ENCODE data around the gene HS3ST6. TPM values are rescaled to one million over a fixed set of nuclear protein-coding genes. Genes with fewer than 3 reads are reported as not detected.

The HS3ST6 gene
- total RNA-seq (2022; extraction: Qiagen RNA extraction; ENCODE audit: low read depth), result 1.4 to 2.7 TPM (median 2.2 TPM) in 5 replicates

DNA sequence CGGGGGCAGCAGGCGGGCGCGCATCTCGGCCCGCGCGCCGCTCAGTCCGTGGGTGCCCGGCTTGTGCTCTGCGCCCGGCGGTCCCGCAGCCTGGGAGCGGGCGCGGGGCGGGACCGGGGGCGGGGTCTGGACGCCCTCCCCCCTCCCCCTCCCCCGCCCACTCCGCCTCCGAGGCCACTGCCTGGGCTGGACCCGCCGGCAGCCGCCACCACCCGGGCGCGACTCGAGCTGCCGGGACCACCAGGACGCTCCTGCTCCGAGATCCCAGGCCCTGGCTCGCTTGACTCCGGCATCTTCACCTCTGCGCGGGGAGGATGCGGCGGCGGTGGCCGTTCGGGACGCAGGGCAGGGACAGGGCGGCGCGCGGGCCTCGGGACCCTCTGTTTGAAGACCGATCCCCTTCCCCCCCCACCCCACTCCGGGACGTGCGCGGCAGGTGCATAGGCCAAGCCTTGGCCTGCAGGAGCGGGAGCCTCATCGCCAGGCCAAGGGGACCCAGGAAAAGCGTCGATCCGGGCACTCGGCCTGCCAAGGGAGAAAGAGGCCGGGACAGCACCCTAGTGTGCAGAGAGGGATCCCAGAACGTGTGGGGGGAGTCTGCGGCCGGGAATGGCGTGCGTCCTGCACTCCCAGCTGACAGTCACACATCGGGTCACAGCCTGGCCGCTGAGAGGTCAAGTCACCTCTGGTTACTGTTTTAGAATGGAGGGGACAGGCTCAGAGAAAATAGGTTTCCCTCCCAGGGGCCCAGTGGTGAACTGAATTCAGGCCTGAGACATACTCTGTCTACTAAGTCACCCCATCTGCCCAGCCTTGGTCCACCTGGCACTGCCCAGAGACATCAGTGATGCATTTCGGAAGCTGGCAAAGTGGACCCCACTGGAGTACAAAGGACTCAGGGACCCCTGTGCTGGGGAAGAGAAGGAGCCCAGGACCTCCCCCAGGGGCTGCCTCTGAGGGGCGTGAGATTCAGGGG, at the start of gene HS3ST6:
HS3ST6 (minus strand) TSS at position 65 of the 976 bp plus-strand sequence. CDS start 92 bp downstream, outside the sequence.

DNA sequence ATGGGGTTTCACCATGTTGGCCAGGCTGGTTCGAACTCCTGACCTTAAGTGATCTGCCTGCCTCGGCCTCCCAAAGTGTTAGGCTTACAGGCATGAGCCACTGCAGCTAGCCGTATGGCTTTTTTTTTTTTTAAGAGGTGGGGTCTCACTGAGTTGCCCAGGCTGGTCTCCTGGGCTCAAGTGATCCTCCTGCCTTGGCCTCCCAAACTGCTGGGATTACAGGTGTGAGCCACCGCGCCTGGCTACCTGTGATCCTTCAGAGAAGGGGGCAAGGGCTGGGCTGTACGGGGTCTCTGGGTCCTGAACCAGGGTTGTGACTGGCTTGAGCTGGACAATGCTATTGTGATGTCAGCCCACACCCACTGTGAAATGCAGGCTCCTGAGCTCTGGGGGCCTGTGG, 48.2 kb upstream of the HS3ST6 start, which contains the start of gene RNF151:
RNF151 (plus strand) TSS at position 397 of the 400 bp plus-strand sequence. CDS start 26 bp downstream, outside the sequence.

DNA sequence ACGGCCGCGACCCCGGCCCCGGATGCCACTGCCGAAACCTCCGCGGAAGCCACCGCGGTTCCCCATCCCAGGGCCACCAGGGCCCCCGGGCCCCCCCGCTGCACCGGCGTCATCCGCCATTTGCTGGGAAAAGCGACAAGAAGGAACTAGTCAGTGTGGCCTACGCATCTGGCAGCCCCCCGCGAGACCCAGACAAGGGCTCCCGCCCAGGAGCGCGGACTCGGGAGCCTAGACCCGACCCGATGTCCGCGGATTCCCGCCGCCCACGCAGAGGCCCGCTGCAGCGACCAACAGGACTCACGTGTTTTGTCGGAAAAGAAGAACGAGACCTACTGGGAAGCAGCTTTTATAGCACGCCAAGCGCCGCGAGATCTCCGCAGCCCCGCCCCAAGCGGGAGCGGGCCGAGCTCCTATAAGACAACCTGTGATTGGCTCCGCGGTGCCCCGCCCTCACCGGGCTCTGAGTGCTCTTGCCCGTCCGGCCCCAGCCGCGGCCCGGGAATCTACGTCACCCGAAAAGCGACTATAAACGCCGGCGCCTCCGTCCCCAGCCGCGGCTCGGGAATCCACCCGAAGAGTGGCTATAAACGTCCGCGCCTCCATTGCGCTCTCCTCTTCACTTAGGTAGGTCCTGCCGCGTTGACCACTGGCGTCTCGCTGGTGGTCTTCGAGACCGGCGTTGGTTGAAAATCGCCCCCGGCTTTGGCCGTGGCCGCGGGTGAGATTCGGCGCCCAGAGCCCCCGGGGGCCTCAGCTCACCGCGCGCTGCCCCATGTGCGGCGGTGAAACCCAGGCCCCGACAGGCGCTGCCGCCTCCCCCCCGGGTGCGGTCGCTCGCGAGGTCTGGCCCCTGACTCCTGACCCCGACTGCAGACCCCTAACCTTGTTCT, 46.5 kb upstream of the HS3ST6 start, which contains the start of gene RPS2:
RPS2 (minus strand) TSS at position 321 of the 890 bp plus-strand sequence; CDS start at position 120, 201 bp downstream.

DNA sequence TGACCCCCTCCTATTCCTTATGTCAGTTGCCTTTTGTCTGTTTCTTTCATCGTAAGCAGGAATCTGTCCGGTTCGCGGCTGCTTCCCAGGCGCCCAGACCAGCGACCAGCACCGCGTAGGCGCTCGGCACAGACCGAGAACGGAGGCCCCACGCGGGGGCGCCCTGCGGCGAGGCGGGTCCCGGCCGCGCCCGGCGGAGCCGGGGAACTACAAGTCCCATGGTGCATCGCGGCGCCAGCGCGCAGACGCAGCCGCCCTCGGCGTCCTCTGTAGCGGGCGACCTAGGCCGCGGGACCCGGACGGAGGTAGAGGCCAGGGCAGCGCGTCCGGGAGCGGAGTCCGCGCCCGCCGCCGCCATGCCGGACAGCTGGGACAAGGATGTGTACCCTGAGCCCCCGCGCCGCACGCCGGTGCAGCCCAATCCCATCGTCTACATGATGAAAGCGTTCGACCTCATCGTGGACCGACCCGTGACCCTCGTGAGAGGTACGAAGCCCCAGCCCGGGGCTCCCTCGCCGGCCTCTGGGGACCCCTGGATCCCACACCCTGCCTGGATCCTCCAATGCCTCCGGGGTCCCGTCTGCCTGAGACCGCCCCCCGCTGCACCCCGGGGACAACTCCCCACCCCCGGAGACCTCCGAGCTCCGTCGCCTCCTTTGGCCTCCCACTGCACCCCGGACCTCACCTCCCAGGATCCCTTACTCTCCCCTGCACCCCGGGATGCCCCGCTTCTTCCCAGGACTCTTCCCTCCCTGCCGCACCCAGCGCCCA, 41.2 kb upstream of the HS3ST6 start, which contains the start of gene NDUFB10:
NDUFB10 (plus strand) TSS at position 270 of the 771 bp plus-strand sequence; CDS start at position 357, 87 bp downstream.

DNA sequence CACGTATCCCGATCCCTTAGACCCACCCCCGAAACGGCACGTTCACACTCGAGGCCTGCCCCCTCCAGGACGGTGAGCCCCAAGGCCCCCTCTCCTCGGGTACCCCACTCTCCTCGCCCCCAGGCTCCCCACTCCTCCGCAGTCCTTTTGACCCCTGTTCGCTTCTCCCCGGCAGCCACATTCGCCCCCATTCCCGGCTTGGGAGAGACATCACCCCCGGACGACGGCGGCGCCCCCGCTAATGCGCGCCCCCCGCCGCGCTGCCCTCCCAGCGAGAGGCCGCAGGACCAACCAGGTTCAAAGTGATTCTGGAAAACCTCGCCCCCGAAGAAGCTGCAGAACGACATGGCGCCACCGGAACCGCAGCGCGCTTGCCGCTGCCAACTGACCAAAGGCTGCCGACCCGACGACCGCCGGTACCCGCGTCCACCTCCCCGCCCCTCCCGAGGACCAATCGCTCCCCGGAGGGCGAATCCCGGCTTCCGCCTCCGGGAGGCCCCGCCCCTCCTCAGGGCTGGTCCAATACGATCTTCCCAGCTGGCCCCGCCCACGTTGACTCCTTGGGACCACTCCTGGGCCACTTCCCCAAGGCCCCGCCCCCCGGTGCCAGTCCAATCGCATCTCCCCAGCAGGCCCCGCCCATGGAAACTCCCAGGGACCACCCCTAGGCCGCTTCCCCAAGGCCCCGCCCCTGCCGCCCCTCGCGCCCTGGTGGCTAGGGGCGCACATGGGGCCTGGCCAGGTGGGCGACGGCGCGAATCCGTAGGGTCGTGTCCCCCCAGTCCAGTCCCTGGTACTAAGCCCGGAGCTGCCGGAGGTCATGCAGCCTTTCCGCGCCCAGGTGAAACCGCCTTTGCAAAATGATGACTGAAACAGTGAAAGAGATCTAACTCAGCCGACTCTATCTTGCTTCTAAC, 24.9 kb upstream of the HS3ST6 start, which contains the start of gene MSRB1:
MSRB1 (minus strand) TSS at position 390 of the 917 bp plus-strand sequence; CDS start at position 347, 43 bp downstream.

DNA sequence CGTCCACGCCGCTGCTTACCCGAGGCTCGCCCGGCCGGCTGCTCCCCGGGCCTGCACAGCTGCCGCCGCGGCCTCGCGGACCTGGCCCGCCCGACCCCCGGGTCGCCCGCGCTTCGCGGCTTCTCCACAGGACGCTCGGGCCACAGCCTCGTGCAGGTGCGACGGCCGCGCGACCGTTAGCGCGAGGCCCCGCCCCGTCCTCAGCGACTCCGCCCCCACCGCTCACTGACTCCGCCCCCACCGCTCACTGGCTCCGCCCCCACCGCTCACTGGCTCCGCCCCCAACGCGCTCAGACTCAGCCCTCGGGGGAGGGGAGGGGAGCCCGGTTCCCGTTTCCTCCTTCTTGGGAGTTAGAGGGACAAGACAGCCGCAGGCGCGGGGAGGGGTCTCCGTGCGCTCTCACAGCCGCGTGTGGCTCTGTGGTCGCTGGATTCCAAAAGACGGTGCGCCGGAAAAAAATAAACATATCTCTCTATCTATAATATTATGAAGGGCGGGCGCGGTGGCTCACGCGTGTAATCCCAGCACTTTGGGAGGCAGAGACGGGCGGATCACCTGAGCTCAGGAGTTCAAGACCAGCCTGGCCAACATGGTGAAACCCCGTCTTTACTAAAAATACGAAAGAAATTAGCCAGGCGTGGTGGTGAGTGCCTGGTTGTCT, 46.1 kb downstream of the HS3ST6 start, which contains the start of gene MEIOB:
MEIOB (minus strand) TSS at position 191 of the 662 bp plus-strand sequence. CDS start 3,989 bp downstream, outside the sequence.

Other genes with a start within 250 kb of the HS3ST6 start
- 172 to 195 TPM (median 191 TPM) in 5 replicates for gene JPT2, start 240.1 kb downstream of the HS3ST6 start, total RNA-seq (2022; extraction: Qiagen RNA extraction; ENCODE audit: low read depth)
- gene MAPK8IP3, start 212.2 kb downstream of the HS3ST6 start, total RNA-seq (2022; extraction: Qiagen RNA extraction; ENCODE audit: low read depth), result 46.6 to 69.5 TPM (median 57.9 TPM) in 5 replicates
- gene NME3, start 146.9 kb downstream of the HS3ST6 start, total RNA-seq (2022; extraction: Qiagen RNA extraction; ENCODE audit: low read depth), result 36.1 to 62.1 TPM (median 56.3 TPM) in 5 replicates
- 6.5 to 12.4 TPM (median 10.3 TPM) in 5 replicates for gene EME2, start 145.6 kb downstream of the HS3ST6 start, total RNA-seq (2022; extraction: Qiagen RNA extraction; ENCODE audit: low read depth)
- 165 to 272 TPM (median 249 TPM) in 5 replicates for gene MRPS34, start 145.3 kb downstream of the HS3ST6 start, total RNA-seq (2022; extraction: Qiagen RNA extraction; ENCODE audit: low read depth)
- 14.6 to 24.6 TPM (median 23.2 TPM) in 5 replicates for gene SPSB3, start 135.8 kb downstream of the HS3ST6 start, total RNA-seq (2022; extraction: Qiagen RNA extraction; ENCODE audit: low read depth)
- gene NUBP2, start 135.5 kb downstream of the HS3ST6 start, total RNA-seq (2022; extraction: Qiagen RNA extraction; ENCODE audit: low read depth), result 59.4 to 85.3 TPM (median 79.7 TPM) in 5 replicates
- gene IGFALS, start 124.7 kb downstream of the HS3ST6 start, total RNA-seq (2022; extraction: Qiagen RNA extraction; ENCODE audit: low read depth), result 0.06 TPM in 1 of 5 replicates, not detected in the others
- 61.5 to 70.0 TPM (median 66.3 TPM) in 5 replicates for gene HAGH, start 91.6 kb downstream of the HS3ST6 start, total RNA-seq (2022; extraction: Qiagen RNA extraction; ENCODE audit: low read depth)
- gene FAHD1, start 91.2 kb downstream of the HS3ST6 start, total RNA-seq (2022; extraction: Qiagen RNA extraction; ENCODE audit: low read depth), result 46.1 to 51.7 TPM (median 46.8 TPM) in 5 replicates
- gene MEIOB, start 46.3 kb downstream of the HS3ST6 start, total RNA-seq (2022; extraction: Qiagen RNA extraction; ENCODE audit: low read depth), result 1.2 to 2.1 TPM (median 1.5 TPM) in 5 replicates
- gene MSRB1, start 24.8 kb upstream of the HS3ST6 start, total RNA-seq (2022; extraction: Qiagen RNA extraction; ENCODE audit: low read depth), result 33.4 to 43.1 TPM (median 40.4 TPM) in 5 replicates
- gene RPL3L, start 36.3 kb upstream of the HS3ST6 start, total RNA-seq (2022; extraction: Qiagen RNA extraction; ENCODE audit: low read depth), result 0.13 to 0.21 TPM in 2 of 5 replicates, not detected in the others
- 238 to 320 TPM (median 255 TPM) in 5 replicates for gene NDUFB10, start 41.1 kb upstream of the HS3ST6 start, total RNA-seq (2022; extraction: Qiagen RNA extraction; ENCODE audit: low read depth)
- 4,023 to 5,272 TPM (median 5,225 TPM) in 5 replicates for gene RPS2, start 46.4 kb upstream of the HS3ST6 start, total RNA-seq (2022; extraction: Qiagen RNA extraction; ENCODE audit: low read depth)
- gene RNF151, start 48.4 kb upstream of the HS3ST6 start, total RNA-seq (2022; extraction: Qiagen RNA extraction; ENCODE audit: low read depth), result not detected in 5 replicates
- gene TBL3, start 53.6 kb upstream of the HS3ST6 start, total RNA-seq (2022; extraction: Qiagen RNA extraction; ENCODE audit: low read depth), result 28.5 to 41.0 TPM (median 37.8 TPM) in 5 replicates
- gene NOXO1, start 63.1 kb upstream of the HS3ST6 start, total RNA-seq (2022; extraction: Qiagen RNA extraction; ENCODE audit: low read depth), result 0.25 to 0.58 TPM (median 0.37 TPM) in 3 of 5 replicates, not detected in the others
- 21.9 to 49.2 TPM (median 39.8 TPM) in 5 replicates for gene GFER, start 65.8 kb upstream of the HS3ST6 start, total RNA-seq (2022; extraction: Qiagen RNA extraction; ENCODE audit: low read depth)
- 5.5 to 8.3 TPM (median 8.1 TPM) in 5 replicates for gene SYNGR3, start 71.6 kb upstream of the HS3ST6 start, total RNA-seq (2022; extraction: Qiagen RNA extraction; ENCODE audit: low read depth)
- 43.7 to 60.1 TPM (median 56.5 TPM) in 5 replicates for gene ZNF598, start 91.4 kb upstream of the HS3ST6 start, total RNA-seq (2022; extraction: Qiagen RNA extraction; ENCODE audit: low read depth)
- gene NPW, start 101.4 kb upstream of the HS3ST6 start, total RNA-seq (2022; extraction: Qiagen RNA extraction; ENCODE audit: low read depth), result 0.44 to 1.7 TPM (median 0.85 TPM) in 5 replicates
- gene NHERF2, start 108.5 kb upstream of the HS3ST6 start, total RNA-seq (2022; extraction: Qiagen RNA extraction; ENCODE audit: low read depth), result 48.2 to 73.8 TPM (median 68.4 TPM) in 5 replicates
- gene NTHL1, start 129.4 kb upstream of the HS3ST6 start, total RNA-seq (2022; extraction: Qiagen RNA extraction; ENCODE audit: low read depth), result 37.9 to 51.7 TPM (median 44.3 TPM) in 5 replicates
- 30.8 to 44.5 TPM (median 43.0 TPM) in 5 replicates for gene TSC2, start 129.6 kb upstream of the HS3ST6 start, total RNA-seq (2022; extraction: Qiagen RNA extraction; ENCODE audit: low read depth)
- 36.9 to 55.8 TPM (median 48.0 TPM) in 5 replicates for gene PKD1, start 217.5 kb upstream of the HS3ST6 start, total RNA-seq (2022; extraction: Qiagen RNA extraction; ENCODE audit: low read depth)
- gene RAB26, start 230.2 kb upstream of the HS3ST6 start, total RNA-seq (2022; extraction: Qiagen RNA extraction; ENCODE audit: low read depth), result 2.4 to 4.9 TPM (median 2.9 TPM) in 5 replicates
- 37.1 to 58.7 TPM (median 50.7 TPM) in 5 replicates for gene TRAF7, start 237.4 kb upstream of the HS3ST6 start, total RNA-seq (2022; extraction: Qiagen RNA extraction; ENCODE audit: low read depth)